Measurements from ENCODE around the gene CYB5R4. TPM values are rescaled to one million over a fixed set of nuclear protein-coding genes. Genes with fewer than 3 reads are reported as not detected.
"Not testable (repeated sequence)": the region's sequence is repeated elsewhere in the genome, so short reads cannot be mapped to it uniquely, and the experiment has no call there.

CYB5R4 gene
- polyA plus RNA-seq, 1 experiment, result 13.7 TPM

GRCh38 chr6:83927470-83927869 is 68.0 kb downstream of the CYB5R4 start:
- DNase-seq (ENCODE audit: low read depth, low spot score), result no peak
- Histone ChIP-seq H3K9me3 (ENCODE audit: control insufficient read depth, insufficient read depth, low read length) (no peaks in the 10 kb centered on the region), H3K27me3 (ENCODE audit: control insufficient read depth, insufficient read depth, low read length) (no peaks in the 10 kb centered on the region), H3K27ac (ENCODE audit: low read depth, low read length) (no peak overlapping the region), H3K4me3 (ENCODE audit: low read depth, low read length) (no peak overlapping the region)
- CTCF ChIA-PET, result interaction anchor here (1.2 kb wide), 1 partner anchor 43 kb away, joined by 4 read pairs; no protein-coding TSS in a partner anchor
- TF ChIP-seq CTCF (IDR thresholded peaks at IDR 0.05; ENCODE audit: low read depth, low read length), result no peak
- POLR2A ChIA-PET, result no interaction called here

- no peaks in the 10 kb centered on the region for H3K9me3 ChIP-seq (ENCODE audit: control insufficient read depth, insufficient read depth, low read length)
- CTCF ChIA-PET, result no interaction called here
- DNase-seq (ENCODE audit: low read depth, low spot score), result no peak
Measured at GRCh38 chr6:83928286-83928685, 68.8 kb downstream of the CYB5R4 start.

GRCh38 chr6:83946201-83946833 is 86.8 kb downstream of the CYB5R4 start:
- H3K4me3 ChIP-seq (ENCODE audit: low read depth, low read length); H3K27me3 ChIP-seq (ENCODE audit: control insufficient read depth, insufficient read depth, low read length); H3K9me3 ChIP-seq (ENCODE audit: control insufficient read depth, insufficient read depth, low read length); POLR2A ChIA-PET; DNase-seq (ENCODE audit: low read depth, low spot score); CTCF ChIA-PET; H3K27ac ChIP-seq (ENCODE audit: low read depth, low read length): not testable (repeated sequence)

More at GRCh38 chr6:83928286-83928685, 68.8 kb downstream of the CYB5R4 start:
- H3K27ac ChIP-seq (ENCODE audit: low read depth, low read length), result no peak overlapping the region
- no peaks in the 10 kb centered on the region for H3K27me3 ChIP-seq (ENCODE audit: control insufficient read depth, insufficient read depth, low read length)
- H3K4me3 ChIP-seq (ENCODE audit: low read depth, low read length), result no peak overlapping the region
- POLR2A ChIA-PET, result no interaction called here
- TF ChIP-seq CTCF (IDR thresholded peaks at IDR 0.05; ENCODE audit: low read depth, low read length), result no peak

- DNase-seq (ENCODE audit: low read depth, low spot score); CTCF ChIA-PET: not testable (repeated sequence)
Measured at GRCh38 chr6:83947983-83948382, 88.5 kb downstream of the CYB5R4 start.

GRCh38 chr6:83948851-83949250 is 89.4 kb downstream of the CYB5R4 start:
- Histone ChIP-seq H3K27me3 (ENCODE audit: control insufficient read depth, insufficient read depth, low read length) (no peaks in the 10 kb centered on the region), H3K9me3 (ENCODE audit: control insufficient read depth, insufficient read depth, low read length) (no peaks in the 10 kb centered on the region), H3K4me3 (ENCODE audit: low read depth, low read length) (no peak overlapping the region), H3K27ac (ENCODE audit: low read depth, low read length) (no peak overlapping the region)
- POLR2A ChIA-PET, result no interaction called here
- no peak for TF ChIP-seq CTCF (IDR thresholded peaks at IDR 0.05; ENCODE audit: low read depth, low read length)
- CTCF ChIA-PET, result no interaction called here
- DNase-seq (ENCODE audit: low read depth, low spot score), result no peak

More at GRCh38 chr6:83947983-83948382, 88.5 kb downstream of the CYB5R4 start:
- H3K27me3 ChIP-seq (ENCODE audit: control insufficient read depth, insufficient read depth, low read length); H3K27ac ChIP-seq (ENCODE audit: low read depth, low read length); H3K4me3 ChIP-seq (ENCODE audit: low read depth, low read length); H3K9me3 ChIP-seq (ENCODE audit: control insufficient read depth, insufficient read depth, low read length); POLR2A ChIA-PET: not testable (repeated sequence)

- H3K27ac ChIP-seq (ENCODE audit: low read depth, low read length); H3K27me3 ChIP-seq (ENCODE audit: control insufficient read depth, insufficient read depth, low read length); POLR2A ChIA-PET; CTCF ChIA-PET; DNase-seq (ENCODE audit: low read depth, low spot score); H3K9me3 ChIP-seq (ENCODE audit: control insufficient read depth, insufficient read depth, low read length); H3K4me3 ChIP-seq (ENCODE audit: low read depth, low read length): not testable (repeated sequence)
Measured at GRCh38 chr6:83951423-83951822, 91.9 kb downstream of the CYB5R4 start.
